HG02852 (cell line): ENCODE measurements around the gene CALY.

Source experiments
- ATAC-seq: cut with Tn5 transposase; IDR thresholded peaks from one replicate; pipeline ENCODE4 v1.9.1; 2021; ENCODE audit warnings: mild to moderate bottlenecking, moderate library complexity; ENCODE audit not compliant: unreplicated experiment

Gene CALY

DNA sequence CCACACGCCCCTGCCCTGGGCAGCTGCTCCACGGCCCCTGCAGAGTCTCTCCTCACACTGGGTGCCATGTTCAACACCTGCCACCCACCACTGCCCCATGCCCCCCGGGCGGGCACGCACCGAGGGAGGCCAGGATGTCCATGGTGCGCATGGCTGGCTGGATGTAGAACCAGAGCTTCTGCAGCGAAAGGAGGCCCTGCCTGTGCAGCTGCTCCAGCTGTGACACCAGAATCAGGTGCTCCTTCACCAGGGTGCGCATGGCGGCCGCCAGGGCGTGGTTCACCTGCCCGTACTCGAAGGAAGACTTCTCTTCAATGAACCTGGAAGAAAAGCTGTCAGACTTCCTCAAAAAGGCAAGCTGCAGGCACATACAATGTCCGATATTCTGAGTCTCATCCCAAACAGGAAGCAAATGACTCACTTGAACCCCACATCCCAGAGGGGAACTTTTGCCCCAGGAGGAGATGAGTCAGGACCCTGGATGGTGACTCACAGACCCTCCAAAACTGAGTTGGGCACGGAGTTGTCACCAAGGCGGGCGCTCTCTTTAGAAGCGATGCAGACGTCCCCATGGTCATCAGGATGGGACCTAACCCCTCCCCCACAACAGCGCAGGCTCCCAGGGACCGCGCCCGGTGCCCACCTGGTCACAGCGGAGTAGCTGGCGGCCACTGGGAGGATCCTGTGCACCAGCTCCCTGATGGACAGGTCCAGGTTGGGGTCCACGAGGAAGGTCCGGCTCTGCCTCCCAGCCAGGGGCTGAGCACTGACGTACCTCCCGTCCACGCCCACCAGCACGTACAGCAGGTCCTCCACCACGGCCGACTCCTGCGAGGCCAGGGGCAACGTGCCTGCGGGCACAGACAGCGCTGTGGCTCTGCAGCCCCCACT lies 43.5 kb downstream of the CALY start:
- no peak for ATAC-seq

DNA sequence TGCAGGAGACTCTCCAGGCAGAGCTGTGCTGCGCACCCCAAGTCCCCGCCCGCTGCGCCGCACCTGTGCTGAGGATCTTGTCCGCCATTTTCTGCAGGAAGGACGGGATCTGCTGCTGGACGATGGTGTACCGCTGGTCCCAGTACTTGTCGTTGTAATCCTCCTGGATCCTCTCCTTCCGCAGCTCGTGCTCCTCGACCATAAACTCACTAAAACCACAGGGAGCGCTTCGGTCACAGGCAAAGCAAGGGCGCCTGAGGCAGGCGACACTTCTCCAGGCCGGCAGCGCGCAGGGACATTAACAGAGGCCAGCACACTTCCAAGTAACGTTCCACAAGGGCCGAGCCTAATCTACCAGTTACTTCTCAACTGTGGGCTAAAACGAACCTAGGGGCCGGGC lies 46.9 kb downstream of the CALY start:
- no peak for ATAC-seq

DNA sequence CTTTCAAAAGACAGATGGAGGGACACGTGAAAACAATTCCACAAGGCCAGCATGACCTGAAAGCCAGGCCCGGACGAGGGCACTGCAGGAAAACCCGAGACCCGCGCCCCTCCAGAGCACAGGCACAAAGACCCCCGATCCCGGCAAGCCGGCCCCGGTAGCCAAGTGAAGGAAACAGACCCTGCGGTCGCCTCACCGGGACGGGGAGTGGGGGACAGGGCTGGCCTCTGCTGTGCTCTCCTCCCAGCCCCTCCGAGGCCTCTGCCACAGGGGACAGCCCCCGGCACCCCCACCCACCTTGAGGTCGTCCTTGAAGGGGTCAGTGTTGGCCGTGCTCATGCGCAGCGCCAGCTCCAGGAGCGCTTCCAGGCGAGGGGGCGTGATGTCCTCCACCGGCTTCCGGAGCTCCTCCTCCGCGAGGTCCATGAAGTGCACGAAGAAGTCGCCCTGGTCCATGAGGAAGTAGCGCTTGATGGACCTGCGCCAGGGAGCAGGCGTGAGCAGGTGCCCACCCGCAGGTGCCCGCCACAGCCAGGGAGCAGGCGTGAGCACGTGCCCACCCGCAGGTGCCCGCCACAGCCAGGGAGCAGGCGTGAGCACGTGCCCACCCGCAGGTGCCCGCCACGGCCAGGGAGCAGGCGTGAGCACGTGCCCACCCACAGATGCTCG lies 48.7 kb downstream of the CALY start:
- no peak for ATAC-seq

DNA sequence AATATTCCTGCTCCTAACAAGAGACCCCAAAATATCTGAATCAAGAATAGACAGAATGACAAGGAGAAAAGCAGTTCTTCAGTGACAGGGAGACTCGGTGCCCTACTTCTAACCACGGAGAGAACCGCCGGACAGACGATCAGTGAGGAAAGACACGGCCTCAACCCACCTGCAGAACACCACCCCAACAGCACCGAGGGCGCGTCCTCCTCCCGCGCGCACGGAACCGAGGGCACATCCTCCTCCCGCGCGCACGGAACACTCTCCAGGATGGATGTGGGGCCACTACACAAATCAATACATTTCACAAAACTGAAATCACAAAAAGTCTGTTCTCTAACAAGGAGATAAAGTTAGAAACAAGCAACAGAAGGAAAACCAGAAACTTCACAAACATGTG lies 50.3 kb downstream of the CALY start:
- no peak for ATAC-seq

DNA sequence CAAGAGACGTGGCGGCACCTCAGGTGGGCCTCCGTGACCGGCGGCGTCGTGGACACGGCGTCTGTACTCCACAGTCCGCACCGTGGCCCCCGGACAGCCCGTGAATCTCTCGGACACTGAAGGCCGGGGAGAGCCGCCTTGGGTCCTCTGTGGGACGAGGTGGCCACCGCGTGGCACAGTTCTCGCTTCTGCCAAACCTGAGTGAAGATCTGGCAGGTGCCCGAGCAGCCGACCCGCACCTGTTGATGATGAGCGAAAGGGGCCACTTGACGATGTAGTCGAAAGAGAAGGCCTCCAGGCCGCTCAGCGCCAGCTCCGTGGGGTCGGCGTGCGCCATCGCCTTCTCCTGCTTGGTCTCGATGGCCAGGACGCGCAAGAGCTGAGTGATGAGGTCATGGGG lies 51.5 kb downstream of the CALY start:
- ATAC-seq: no peak

DNA sequence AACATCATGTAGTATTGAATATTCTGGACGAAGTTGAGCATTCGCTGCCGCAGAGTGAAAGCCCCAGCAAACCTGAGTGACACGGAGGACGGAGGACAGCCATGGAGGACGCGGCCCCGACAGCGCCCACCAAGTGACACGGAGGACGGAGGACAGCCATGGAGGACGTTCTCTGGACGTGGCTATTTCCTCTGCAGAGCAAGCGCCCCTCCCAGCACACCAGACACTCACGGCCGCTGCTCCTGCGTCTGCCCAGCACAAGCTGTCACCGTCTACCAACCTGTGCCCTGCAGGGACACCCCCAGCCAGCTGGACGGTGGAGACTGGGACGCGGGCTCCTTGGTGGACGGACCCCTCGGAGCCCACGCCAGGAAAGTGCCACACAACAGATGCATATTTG lies 52.8 kb downstream of the CALY start:
- ATAC-seq: no peak

DNA sequence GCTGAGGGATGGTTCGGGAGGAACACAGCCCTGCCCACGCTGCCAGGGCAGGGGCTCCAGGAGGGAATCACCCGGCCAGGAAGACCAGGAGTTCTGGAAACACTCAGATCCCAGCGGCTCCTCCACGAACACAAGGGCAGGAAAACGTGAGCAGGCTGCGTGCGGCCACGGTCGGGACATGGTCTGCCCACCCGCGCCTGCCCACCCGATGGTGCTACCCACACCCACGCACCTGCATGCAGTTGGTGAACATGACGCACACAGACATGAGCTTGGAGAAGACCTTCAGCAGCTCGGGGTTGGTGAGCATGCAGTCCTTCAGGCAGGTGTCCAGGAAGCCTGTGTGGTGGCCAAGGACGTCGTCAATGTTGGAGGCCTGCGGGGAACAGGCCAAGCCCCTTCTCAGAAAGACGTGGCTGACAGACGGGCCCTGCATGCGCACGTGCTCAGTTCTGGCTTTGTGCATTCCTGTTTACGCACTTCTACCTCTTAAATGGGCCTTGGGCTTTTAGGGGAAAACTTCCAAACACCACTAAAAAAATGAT lies 53.8 kb downstream of the CALY start:
- no peak for ATAC-seq

DNA sequence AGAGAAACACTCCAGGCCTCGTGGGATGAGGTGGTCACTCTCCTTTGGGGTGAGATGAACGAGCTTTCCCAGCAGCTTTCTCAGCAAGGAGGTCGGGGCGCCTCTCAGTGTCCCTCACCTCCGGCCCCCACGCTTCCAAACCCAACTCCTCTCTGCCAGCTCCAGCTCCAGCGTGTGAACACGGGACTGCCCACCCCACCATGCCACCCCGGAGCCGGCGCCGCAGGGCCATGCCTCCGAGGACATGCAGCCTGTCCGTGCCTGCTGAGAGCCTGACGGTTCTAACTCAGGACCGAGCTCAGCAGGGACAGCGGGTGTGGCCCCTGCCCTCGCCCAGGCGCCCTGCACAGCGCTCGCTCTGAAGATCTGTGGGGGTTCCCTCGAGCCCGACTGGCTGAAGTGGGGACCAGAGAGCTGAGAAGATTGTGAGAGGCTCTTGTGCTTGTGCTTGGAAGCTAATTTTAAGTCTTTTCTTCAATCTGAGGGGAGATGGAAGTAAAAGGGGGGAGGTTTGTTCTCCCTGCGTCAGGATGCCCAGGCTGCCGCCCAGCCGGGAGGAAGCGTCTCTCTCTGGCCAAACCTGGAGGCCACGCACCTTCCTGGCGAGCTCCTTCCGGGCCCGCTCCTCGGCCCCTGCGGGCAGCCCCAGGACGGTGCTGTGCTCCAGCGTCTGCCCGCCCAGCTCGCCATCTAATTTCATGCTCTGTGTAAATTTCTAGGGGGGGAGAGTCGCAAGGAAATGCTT lies 54.9 kb downstream of the CALY start:
- ATAC-seq: no peak

DNA sequence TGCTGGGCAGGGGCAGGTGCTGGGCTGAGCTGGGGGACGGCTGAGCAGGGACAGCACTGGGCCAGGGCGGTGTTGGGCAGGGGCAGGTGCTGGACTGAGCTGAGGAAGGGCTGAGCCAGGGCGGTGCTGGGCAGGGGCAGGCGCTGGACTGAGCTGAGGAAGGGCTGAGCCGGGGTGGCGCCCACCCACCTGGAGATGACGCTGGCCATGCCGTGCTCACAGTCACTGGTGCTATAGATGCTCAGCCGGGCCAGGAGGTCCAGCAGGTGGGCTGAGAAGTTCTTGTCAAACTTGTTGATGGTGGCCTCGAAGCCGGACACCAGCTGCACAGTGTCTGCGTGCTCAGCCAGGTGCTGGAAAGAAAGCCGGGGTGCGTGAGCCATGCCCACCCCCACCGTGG lies 55.6 kb downstream of the CALY start:
- ATAC-seq: no peak

DNA sequence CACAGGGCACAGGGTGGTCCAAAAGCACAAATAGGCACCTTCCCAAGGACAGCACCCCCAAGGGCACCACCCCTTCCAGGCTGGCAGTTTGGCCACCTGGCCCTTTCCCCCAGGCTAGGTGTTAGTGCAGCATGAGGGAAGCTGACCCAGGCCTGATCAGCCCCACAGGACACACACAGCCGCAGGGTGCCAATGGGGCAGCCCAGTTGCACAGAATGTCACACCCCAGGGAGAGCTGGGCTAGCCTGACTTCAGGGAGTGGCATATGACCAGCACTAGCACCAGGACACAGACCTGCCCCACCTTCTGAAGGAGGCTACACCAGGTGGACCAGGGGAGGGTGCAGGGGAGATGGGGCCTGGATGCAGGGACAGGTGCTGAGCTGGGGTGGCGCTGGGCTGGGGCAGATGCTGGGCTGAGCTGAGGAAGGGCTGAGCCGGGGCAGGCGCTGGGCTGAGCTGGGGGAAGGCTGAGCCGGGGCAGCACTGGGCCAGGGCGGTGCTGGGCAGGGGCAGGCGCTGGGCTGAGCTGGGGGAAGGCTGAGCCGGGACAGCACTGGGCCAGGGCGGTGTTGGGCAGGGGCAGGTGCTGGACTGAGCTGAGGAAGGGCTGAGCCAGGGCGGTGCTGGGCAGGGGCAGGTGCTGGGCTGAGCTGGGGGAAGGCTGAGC lies 56.2 kb downstream of the CALY start:
- no peak for ATAC-seq

DNA sequence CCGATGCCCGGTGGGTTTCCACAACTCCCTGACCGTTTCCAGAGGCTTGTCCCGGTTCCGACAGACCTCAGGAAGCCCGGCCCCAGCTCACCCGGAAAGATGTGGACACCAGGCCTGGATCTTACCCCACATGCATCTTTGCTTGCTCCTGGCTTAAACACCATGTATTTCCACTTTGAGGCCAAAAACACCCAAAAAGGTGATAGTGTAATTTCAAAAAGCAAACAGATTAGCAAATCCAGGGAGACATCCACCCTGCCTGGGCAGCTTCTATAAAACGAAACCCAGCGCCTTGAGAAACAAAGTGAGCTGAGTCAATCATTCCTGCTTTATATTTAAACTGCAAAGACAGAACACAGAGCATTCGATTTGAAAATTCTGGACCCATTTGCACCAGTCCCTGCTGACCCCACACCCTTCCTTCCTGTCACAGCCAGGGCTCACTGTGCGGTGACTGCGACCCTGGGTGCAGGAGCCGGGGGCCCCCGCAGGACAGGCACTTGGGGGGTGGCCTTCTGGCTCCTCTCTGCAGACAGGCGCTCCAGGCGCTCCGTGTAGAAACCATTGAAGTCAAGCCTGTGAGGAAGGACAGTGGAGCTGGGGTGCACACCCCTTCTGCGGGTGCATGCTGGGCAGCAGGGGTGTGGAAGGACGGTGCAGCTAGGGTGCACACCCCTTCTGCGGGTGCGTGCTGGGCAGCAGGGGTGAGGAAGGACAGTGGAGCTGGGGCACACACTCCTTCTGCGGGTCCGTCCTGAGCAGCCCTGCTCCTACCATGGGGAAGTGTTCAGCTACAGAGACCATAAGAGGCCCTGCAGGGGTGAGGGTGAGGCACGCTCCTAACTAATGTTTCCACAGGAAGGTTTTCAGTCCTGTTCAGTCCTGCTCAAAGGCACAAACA lies 57.1 kb downstream of the CALY start:
- no peak for ATAC-seq

DNA sequence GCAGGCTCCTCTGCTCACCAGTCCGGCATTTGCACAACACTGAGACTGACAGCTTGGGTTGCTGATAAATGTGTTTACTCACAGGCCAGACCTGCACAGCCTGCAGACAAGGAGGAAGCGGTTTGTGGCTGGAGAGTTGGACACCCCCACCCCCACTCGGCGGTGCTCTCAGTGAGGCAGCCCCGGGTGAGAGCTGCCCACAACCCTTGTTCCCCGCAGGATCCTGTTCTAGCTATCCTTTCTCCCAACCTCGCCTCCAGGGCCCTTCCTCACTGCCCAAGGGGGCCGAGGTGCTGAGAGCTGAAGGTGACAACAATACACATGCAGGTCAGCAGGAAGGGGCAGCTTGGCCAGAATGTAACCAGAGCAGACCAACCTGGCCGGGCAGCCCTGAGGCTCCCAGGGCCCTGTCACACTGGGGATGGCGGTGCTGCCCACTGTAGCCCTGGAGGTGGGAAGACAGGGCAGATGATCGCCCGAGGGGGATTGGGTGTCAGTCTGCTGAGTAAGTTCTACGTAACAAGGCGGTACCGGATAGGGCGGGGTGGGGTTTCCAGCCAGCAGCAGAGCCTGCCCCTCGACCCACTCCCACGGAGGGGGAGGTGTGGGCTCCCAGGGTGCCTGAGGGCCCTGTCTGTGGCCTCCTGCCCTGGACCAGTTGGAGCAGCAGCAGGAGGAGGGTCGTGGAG lies 58.0 kb downstream of the CALY start:
- ATAC-seq: peak; percentile 37

DNA sequence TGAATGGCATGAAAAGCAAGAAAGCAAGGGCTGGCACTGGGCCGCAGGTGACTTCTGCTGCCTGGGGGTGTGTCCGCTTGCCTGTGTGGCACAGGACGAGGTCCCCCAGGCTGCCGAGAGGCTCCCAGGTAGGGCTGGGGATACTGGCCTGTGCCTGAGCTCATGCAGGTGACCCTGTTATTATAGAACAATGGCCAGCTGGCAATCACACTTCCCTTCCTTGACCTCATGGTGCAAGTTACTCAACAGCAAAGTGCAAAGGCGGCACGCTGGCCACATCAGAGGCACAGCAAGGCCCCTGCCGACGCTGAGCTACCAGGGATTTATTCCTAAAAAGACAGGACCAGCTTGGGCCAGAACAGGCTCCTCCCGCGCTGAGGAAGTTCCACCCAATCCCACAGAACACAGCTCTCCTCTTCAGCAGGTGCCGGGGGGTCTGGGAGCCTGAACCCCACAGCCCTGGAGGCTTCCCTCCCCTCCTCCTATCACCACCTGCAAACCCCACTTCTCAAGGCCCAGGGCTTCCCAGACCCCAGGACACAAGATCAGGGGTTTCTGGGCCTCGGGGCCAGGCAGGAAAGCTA lies 58.6 kb downstream of the CALY start:
- no peak for ATAC-seq

DNA sequence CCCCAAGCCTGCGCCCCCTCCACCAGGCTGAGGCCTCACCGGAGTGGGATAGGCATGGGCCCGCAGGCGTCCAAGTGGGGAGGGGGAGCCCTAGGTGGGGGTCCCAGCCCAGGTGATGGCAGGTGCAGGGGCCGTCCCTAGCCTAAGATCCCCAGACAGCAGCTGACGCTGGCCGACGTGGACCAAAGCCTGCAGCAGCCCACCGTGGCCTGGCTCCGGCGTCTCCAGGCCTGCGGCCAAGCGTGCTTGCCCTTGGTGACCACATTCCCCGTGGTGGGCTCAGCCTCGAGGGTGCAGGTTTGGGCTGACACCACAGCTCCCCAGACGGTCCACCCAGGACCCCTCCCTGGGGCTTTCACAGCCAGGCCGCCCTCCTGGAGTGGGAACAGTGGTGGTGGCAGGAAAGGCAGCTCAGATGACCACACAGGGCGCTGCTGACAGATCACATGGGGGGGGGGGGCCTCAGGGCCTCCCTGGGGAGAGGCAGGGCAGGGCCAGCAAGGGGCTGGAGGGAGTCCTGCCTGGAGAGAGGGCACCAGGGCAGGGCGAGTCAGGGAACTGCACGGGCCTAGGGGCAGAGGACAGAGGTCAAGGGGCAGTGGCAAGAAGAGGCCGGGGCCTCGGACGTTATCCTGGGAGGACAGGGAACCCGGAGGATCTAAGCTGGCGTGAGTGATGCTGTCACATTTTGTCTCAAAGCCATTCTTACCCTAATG lies 59.3 kb downstream of the CALY start:
- ATAC-seq: no peak

DNA sequence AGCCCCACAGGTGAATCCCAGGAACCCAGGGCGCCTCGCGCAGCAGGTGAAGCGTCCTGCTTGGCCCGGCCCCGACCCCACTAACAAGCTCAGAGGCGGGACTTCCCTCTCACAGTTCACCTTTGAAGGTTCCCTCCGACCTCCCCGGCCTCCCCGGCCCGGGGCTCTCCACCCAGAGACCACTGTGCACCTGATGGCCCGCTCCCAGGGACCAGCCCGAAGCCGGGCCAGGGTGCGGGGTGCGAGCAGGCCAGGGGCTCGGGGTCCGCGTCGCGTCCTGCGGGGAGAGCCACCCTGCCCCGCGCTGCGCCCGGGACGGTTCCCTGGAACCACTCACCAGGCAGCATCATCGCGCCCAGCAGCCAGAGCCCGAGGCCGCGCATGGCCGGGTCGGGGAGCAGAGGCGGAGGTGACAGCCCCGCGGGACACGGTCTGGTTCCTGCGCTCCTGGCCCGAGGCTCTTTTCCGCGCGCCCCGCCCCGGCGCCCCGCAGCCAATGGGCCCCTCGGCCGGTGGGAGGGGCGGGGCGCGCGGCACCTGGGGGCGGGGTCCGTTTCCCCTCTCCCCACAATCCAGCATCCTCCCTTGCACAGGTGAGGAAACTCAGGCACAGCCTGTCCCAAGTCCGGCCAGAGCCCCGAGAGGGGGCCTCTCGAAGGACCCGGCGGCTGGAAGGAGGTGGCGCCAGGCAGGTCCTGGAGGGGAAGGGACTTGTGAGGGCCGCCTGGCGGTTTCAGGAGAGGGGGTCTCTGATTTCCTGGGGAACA lies 60.1 kb downstream of the CALY start, which contains the start of gene ADAM8:
ADAM8 (minus strand) TSS at position 434 of the 767 bp plus-strand sequence; CDS start at position 383, 51 bp downstream.
- peak; percentile 51 for ATAC-seq

DNA sequence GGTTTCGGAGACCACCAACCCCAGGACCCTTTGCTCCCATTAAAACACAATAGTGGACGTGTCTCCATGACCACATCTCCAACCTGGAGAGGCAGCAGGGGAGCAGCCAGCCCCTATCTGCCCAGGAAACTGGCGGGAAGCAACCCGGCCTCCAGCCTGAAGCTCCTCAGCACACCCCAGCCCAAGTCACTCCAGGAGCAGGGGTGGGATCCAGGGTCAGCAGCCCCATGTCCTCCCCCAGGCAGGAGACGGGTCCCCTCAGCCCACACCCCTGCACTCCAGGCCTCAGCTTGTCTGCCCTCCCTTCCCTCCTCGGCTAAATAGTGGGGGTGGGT lies 60.6 kb downstream of the CALY start:
- no peak for ATAC-seq

DNA sequence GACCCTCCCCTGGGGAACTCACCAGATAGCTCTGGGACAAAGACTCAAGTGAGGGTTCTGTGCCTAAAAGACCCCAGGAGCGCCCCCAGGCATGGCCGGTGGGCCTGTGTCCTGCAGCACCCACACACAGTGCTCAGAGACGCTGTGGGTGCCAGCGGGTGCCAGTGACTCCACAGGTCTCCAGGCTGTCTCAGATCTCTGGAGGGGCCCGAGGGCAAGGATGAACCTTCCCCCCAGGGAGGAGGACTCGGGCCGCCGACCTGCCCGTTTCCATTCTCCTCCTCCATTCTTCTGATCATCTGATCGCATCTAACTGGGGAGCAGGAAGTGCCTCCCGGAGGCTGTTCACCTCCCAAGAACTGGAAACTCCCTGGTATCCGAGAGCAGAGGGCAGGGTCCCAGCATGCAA lies 61.0 kb downstream of the CALY start:
- peak; percentile 30 for ATAC-seq
